ENCODE data around the gene RMC1. TPM values are rescaled to one million over a fixed set of nuclear protein-coding genes. Genes with fewer than 3 reads are reported as not detected.
A peak's percentile ranks its signal among the peaks of the same experiment; 100 is the strongest.
"Not testable (repeated sequence)": the region's sequence is repeated elsewhere in the genome, so short reads cannot be mapped to it uniquely, and the experiment has no call there.

RMC1 gene
- total RNA-seq, 1 experiment from 2014 or later = 26.8 TPM

- DNase-seq (ENCODE audit: low read depth) = no peak
These were observed 7.4 kb upstream of the RMC1 start for GRCh38 chr18:23495723-23496440.

- no peak for DNase-seq (ENCODE audit: low read depth)
These were observed 5.2 kb upstream of the RMC1 start for GRCh38 chr18:23498117-23498516.

- DNase-seq (ENCODE audit: low read depth) = peak; percentile 59
These were observed 4.4 kb upstream of the RMC1 start for GRCh38 chr18:23498877-23499276.

GRCh38 chr18:23499291-23499781, 4.0 kb upstream of the RMC1 start:
- DNase-seq (ENCODE audit: low read depth) = no peak

- no peak for DNase-seq (ENCODE audit: low read depth)
These were observed 1.7 kb upstream of the RMC1 start for GRCh38 chr18:23501626-23502025.

GRCh38 chr18:23502516-23503037, 734 bp upstream of the RMC1 start:
- no peak for DNase-seq (ENCODE audit: low read depth)

- DNase-seq (ENCODE audit: low read depth) = no peak
These were observed 643 bp downstream of the RMC1 start for GRCh38 chr18:23503963-23504344.

GRCh38 chr18:23504720-23505119, 1.4 kb downstream of the RMC1 start:
- DNase-seq (ENCODE audit: low read depth) = no peak

GRCh38 chr18:23506393-23506792, 3.1 kb downstream of the RMC1 start:
- no peak for DNase-seq (ENCODE audit: low read depth)

- DNase-seq (ENCODE audit: low read depth) = not testable (repeated sequence)
These were observed 7.6 kb downstream of the RMC1 start for GRCh38 chr18:23510923-23511322.

- not testable (repeated sequence) for DNase-seq (ENCODE audit: low read depth)
These were observed 8.9 kb downstream of the RMC1 start for GRCh38 chr18:23512216-23512615.

GRCh38 chr18:23512641-23513040, 9.3 kb downstream of the RMC1 start:
- no peak for DNase-seq (ENCODE audit: low read depth)

- DNase-seq (ENCODE audit: low read depth) = peak; percentile 62
These were observed 12.7 kb downstream of the RMC1 start for GRCh38 chr18:23515911-23516546.

- DNase-seq (ENCODE audit: low read depth) = no peak
These were observed 16.4 kb downstream of the RMC1 start for GRCh38 chr18:23519734-23520133.

GRCh38 chr18:23521271-23521670, 18.0 kb downstream of the RMC1 start:
- DNase-seq (ENCODE audit: low read depth) = no peak

GRCh38 chr18:23521907-23522306, 18.6 kb downstream of the RMC1 start:
- DNase-seq (ENCODE audit: low read depth) = no peak

GRCh38 chr18:23523429-23524212, 20.3 kb downstream of the RMC1 start:
- DNase-seq (ENCODE audit: low read depth) = peak; percentile 29

- DNase-seq (ENCODE audit: low read depth) = no peak
These were observed 20.9 kb downstream of the RMC1 start for GRCh38 chr18:23524213-23524707.

- no peak for DNase-seq (ENCODE audit: low read depth)
These were observed 23.3 kb downstream of the RMC1 start for GRCh38 chr18:23526501-23527063.

GRCh38 chr18:23528580-23529472, 25.5 kb downstream of the RMC1 start:
- DNase-seq (ENCODE audit: low read depth) = peak; percentile 57
